NOMO-1 treated with DMSO at 0.1 percent for 48 hours (cell line): ENCODE data around the gene CLASP2.
"Not testable (repeated sequence)": the region's sequence is repeated elsewhere in the genome, so short reads cannot be mapped to it uniquely, and the experiment has no call there.

ENCODE experiments used
- DNase-seq: peaks from one replicate; lab custom pipeline; 2025; ENCODE audit not compliant: unreplicated experiment; lab: John Stamatoyannopoulos, UW

Gene CLASP2

GRCh38 chr3:33717866-33718594 lies at the start of gene CLASP2:
Gene CLASP2, minus strand, starts transcription at chr3:33718254. Its CDS starts 252 bp downstream, at chr3:33718002.
- DNase-seq: peak; percentile 81

- no peak for DNase-seq
These were observed 40.8 kb upstream of the CLASP2 start for GRCh38 chr3:33758864-33759263.

GRCh38 chr3:33758281-33758680 lies 40.2 kb upstream of the CLASP2 start:
- DNase-seq: no peak

DNA sequence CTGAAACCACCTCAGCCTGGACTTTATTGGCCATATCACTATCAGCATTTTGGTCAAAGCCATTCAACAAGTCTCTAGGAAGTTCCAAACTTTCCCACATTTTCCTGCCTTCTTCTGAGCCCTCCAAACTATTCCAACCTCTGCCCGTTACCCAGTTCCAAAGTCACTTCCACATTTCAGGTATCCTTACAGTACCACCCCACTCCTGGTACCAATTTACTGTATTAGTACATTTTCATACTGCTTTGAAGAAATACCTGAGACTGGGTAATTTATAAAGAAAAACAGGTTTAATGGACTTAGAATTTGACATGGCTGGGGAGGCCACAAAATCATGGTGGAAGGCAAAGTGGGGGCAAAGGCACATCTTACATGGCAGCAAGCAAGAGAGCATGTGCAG lies 36.3 kb upstream of the CLASP2 start:
- not testable (repeated sequence) for DNase-seq

- DNase-seq: no peak
These were observed 33.3 kb upstream of the CLASP2 start for GRCh38 chr3:33751336-33751735.

DNA sequence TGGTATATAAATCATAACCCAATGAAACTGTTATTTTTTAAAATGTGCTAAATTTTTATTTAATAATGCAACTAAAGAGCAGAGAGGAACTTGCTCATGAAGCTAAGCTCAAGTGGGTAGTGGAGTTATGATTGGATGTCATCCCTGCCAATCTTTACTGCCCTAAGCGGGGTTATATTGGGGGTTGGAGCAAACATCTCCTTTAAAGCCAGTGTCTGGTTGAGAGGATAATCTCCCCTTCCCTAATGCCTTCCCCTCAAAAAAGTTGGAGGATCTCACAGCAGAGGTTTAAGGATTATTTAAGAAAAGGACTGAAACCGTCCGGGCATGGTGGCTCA lies 32.1 kb upstream of the CLASP2 start:
- DNase-seq: no peak

DNA sequence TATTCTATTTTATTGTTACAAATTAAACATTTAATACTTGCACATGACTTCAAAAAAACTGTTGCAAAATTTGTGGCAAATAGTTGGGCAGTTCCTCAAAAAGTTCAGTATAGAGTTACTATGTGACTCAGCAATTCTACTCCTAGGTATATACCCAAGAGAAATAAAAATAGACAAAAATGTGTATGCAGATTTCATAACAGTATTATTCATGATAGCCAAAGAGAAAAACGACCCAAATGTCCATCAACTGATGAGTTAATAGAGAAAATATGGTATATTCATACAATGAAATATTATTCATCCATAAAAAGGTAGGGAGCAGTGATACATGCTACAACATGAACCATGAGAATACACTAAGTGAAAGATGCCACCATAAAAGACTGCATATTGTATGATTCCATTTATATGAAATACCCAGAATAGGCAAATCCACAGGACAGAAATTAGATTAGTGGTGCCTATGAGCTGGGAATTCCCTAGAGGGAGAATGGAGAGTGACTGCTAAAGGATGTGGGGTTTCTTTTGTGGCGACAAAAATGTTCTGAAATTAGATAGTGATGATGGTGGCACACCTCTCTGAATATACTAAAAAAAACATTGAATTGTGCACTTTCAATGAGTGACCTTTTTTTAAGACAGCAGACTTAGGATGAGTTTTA lies 31.6 kb upstream of the CLASP2 start:
- DNase-seq: peak; percentile 95

- DNase-seq: peak; percentile 86
These were observed 28.5 kb upstream of the CLASP2 start for GRCh38 chr3:33746416-33747116.

GRCh38 chr3:33737146-33737545 lies 19.1 kb upstream of the CLASP2 start:
- no peak for DNase-seq

DNA sequence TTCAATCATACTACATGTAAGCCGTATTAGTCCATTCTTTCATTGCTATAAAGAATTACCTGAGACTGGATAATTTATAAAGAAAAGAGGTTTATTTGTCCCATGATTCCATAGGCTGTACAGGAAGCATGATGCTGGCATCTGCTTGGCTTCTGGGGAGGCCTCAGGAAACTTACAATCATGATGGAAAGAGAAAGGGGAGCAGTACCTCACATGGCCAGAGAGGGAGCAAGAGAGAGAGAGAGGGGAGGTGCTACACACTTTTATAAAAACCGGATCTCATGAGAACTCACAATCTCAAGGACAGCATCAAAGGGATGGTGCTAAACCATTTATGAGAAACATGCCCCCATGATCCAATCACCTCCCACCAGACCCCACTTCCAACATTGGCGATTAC lies 14.3 kb upstream of the CLASP2 start:
- DNase-seq: no peak

DNA sequence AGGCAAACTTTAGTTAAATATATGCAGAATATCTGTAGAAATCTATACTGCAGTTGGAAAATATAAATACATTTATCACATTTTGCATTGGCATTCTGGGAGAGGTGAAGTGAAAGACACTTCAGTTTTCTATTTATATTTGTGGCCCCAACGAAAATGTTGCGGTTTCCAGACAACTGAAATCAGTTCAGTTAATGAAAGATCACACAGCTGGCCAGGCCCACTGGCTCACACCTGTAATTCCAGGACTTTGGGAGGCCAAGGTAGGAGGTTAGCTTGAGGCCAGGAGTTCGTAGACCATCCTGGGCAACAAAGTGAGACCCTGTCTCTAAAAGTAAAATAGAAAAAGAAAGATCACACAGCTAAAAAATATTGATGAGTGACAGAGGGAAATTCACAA lies 11.9 kb upstream of the CLASP2 start:
- DNase-seq: peak; percentile 63

- DNase-seq: no peak
These were observed 6.2 kb upstream of the CLASP2 start for GRCh38 chr3:33724256-33724655.

GRCh38 chr3:33722626-33723370 lies 4.7 kb upstream of the CLASP2 start:
- DNase-seq: no peak

- no peak for DNase-seq
These were observed 4.1 kb upstream of the CLASP2 start for GRCh38 chr3:33722191-33722590.

- DNase-seq: no peak
These were observed 497 bp upstream of the CLASP2 start for GRCh38 chr3:33718595-33718907.

GRCh38 chr3:33717616-33717865 lies 513 bp downstream of the CLASP2 start:
- DNase-seq: no peak

GRCh38 chr3:33716227-33716626 lies 1.8 kb downstream of the CLASP2 start:
- DNase-seq: peak; percentile 23

- DNase-seq: no peak
These were observed 7.0 kb downstream of the CLASP2 start for GRCh38 chr3:33711100-33711499.

GRCh38 chr3:33706056-33706455 lies 12.0 kb downstream of the CLASP2 start:
- DNase-seq: no peak

GRCh38 chr3:33704891-33705290 lies 13.2 kb downstream of the CLASP2 start:
- no peak for DNase-seq

DNA sequence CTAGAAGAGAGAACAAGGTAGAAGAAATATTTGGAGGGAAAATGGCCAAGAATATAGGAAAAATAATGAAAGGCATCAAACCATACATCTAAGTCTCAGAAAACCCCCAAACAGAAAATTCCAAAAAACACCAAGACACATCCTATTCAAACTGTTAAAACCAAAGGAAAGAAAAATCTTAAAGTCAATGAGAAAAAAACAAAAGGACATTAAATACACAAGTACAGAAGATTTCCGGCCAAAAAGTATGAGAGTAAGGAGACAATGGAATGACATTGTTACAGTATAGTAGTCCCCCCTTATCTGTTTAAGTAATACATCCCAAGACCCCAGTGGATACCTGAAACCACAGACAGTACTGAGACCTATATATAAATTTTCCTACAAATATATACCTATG lies 18.8 kb downstream of the CLASP2 start:
- DNase-seq: no peak

DNA sequence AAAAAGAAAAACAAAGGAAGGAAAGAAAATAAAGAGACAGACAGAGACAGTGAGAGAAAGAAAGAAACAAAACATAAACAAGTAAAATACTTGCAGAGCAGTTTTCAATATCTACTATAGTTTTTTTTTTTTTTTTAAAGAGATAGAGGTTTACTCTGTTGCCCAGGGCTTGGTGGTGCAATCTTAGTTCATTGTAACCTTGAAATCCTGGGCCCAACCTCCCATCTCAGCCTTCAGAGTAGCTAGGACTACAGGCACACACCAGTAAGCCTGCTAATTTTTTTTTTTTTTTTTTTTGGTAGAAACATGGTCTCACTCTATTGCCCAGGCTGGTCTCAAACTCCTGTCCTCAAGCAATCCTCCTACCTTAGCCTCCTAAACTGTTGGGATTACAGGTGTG lies 23.1 kb downstream of the CLASP2 start:
- DNase-seq: no peak
